B cell (primary cell): ENCODE measurements around the gene NAMPT. TPM values are rescaled to one million over a fixed set of nuclear protein-coding genes. Genes with fewer than 3 reads are reported as not detected.

Experiments used
- ATAC-seq: fragments of 200-7000 bp; cut with Tn5 transposase; one replicate; pipeline ENCODE4 v1.10.0; 2021; ENCODE audit warnings: low read depth, mild to moderate bottlenecking, moderate number of reproducible peaks, moderate library complexity
- CTCF ChIA-PET: fragments of 350-600 bp; sonication (Branson Sonifier 250); formaldehyde crosslinking; loops from one replicate; lab custom pipeline; 2021; ENCODE audit warnings: antibody characterized with exemption, inconsistent platforms; lab: Charles Lee
- POLR2A ChIA-PET: fragments of 350-600 bp; sonication (Branson Sonifier 250); formaldehyde crosslinking; loops from one replicate; lab custom pipeline; 2021; ENCODE audit warnings: antibody characterized with exemption; lab: Charles Lee
- DNase-seq: peaks from one replicate; pipeline ENCODE4 v3.0.0; 2013
- H2AFZ ChIP-seq: 2 replicates; pipeline ENCODE4 v1.6.1; 2012; ENCODE audit warnings: mild to moderate bottlenecking, low read depth, low read length; ENCODE audit not compliant: insufficient read depth, poor library complexity, severe bottlenecking
- H3K27ac ChIP-seq, 2 donors: 1 replicate in 1 of 2; 2 replicates in 1 of 2; pipeline ENCODE4 v1.5.1; 2012 to 2013; ENCODE audit warnings: low read length in 2 of 2, mild to moderate bottlenecking in 2 of 2, moderate library complexity in 1 of 2
- H3K27me3 ChIP-seq, 4 experiments: fragments of 200-600 bp in 1 of 4; sonication (generic) in 1 of 4; replicated peaks in 1 of 4; 1 replicate in 2 of 4; 2 replicates in 2 of 4; pipeline versions ENCODE4 v1.6.1 to v1.7.0; 2013 to 2016; ENCODE audit warnings: low read length in 3 of 4, mild to moderate bottlenecking in 2 of 4, mixed read lengths in 1 of 4, moderate library complexity in 1 of 4; ENCODE audit not compliant: insufficient read depth in 4 of 4, control insufficient read depth in 3 of 4; ENCODE audit errors: control extremely low read depth in 1 of 4
- H3K36me3 ChIP-seq, 2 experiments: replicated peaks in 1 of 2; 1 replicate in 1 of 2; 2 replicates in 1 of 2; pipeline versions ENCODE4 v1.6.1 to v1.7.1; 2013; ENCODE audit warnings: low read length in 1 of 2; ENCODE audit not compliant: insufficient read depth in 2 of 2, control insufficient read depth in 1 of 2; ENCODE audit errors: control extremely low read depth in 1 of 2, extremely low read depth in 1 of 2
- H3K4me1 ChIP-seq, 2 donors: fragments of 200-600 bp in 1 of 2; sonication (generic) in 1 of 2; 1 replicate in 1 of 2; 2 replicates in 1 of 2; pipeline versions ENCODE4 v1.5.1 to v1.6.1; 2013 to 2017; ENCODE audit warnings: low read length in 2 of 2; ENCODE audit not compliant: control insufficient read depth in 2 of 2, insufficient read depth in 2 of 2
- H3K4me2 ChIP-seq: replicated peaks from 2 replicates; pipeline ENCODE3; 2012; ENCODE audit warnings: mild to moderate bottlenecking, low read depth, low read length; ENCODE audit not compliant: poor library complexity, severe bottlenecking
- H3K4me3 ChIP-seq, 5 experiments: fragments of 200-600 bp in 1 of 5; sonication (generic) in 1 of 5; 1 replicate in 3 of 5; 2 replicates in 2 of 5; pipeline versions ENCODE4 v1.5.1 to v1.7.0; 2011 to 2016; ENCODE audit warnings: low read length in 4 of 5, mild to moderate bottlenecking in 4 of 5, low read depth in 2 of 5, control low read depth in 1 of 5, moderate library complexity in 1 of 5; ENCODE audit not compliant: insufficient read depth in 1 of 5; ENCODE audit errors: control extremely low read depth in 1 of 5, extremely low read depth in 1 of 5
- H3K79me2 ChIP-seq: fragments of 200-600 bp; sonication (generic); one replicate; pipeline ENCODE4 v1.6.0; 2016; ENCODE audit warnings: low read length; ENCODE audit not compliant: control insufficient read depth, insufficient read depth
- H3K9ac ChIP-seq: fragments of 200-600 bp; sonication (generic); 2 replicates; pipeline ENCODE4 v1.6.1; 2017; ENCODE audit warnings: mild to moderate bottlenecking, low read length, moderate library complexity
- H3K9me3 ChIP-seq, 3 donors: one replicate each; pipeline versions ENCODE4 v1.6.1 to v1.7.1; 2013; ENCODE audit warnings: low read length in 2 of 3; ENCODE audit not compliant: control insufficient read depth in 2 of 3, insufficient read depth in 1 of 3; ENCODE audit errors: control extremely low read depth in 1 of 3
- H4K20me1 ChIP-seq: 2 replicates; pipeline ENCODE4 v1.6.0; 2012; ENCODE audit warnings: mild to moderate bottlenecking, low read length; ENCODE audit not compliant: insufficient read depth, control insufficient read depth, poor library complexity, severe bottlenecking
- H3K27ac Mint-ChIP-seq: one replicate; pipeline ENCODE4 v1.8.0; 2021; ENCODE audit warnings: mixed read lengths
- H3K27me3 Mint-ChIP-seq: one replicate; pipeline ENCODE4 v1.8.0; 2021; ENCODE audit warnings: mixed read lengths
- H3K4me1 Mint-ChIP-seq: one replicate; pipeline ENCODE4 v1.8.0; 2021; ENCODE audit warnings: mixed read lengths
- H3K4me3 Mint-ChIP-seq: one replicate; pipeline ENCODE4 v1.8.0; 2021; ENCODE audit warnings: mixed read lengths
- H3K9me3 Mint-ChIP-seq: one replicate; pipeline ENCODE4 v1.8.0; 2022; ENCODE audit warnings: mixed read lengths; ENCODE audit not compliant: insufficient read depth
- CTCF ChIP-seq: fragments of 200-600 bp; IDR thresholded peaks from one replicate; pipeline ENCODE4 v1.8.0; 2022; ENCODE audit warnings: antibody characterized with exemption, mild to moderate bottlenecking
- EZH2 ChIP-seq: IDR thresholded peaks from 2 replicates; pipeline ENCODE4 v1.6.1; 2012; ENCODE audit warnings: borderline replicate concordance, low read depth, mild to moderate bottlenecking, moderate library complexity, low read length; ENCODE audit not compliant: insufficient read depth, poor library complexity, severe bottlenecking
- WGBS: methylation state at CpG from one replicate; pipeline ENCODE4 v1.1.5; 2013; ENCODE audit warnings: missing lambda C conversion rate; ENCODE audit not compliant: insufficient coverage; 5-methylcytosine and 5-hydroxymethylcytosine counted together
- intact Hi-C: fragments of 100-400 bp; cut with micrococcal nuclease; formaldehyde crosslinking; loops from one replicate; pipeline ENCODE4 v1.10.0; 2022
- polyA plus RNA-seq: library from polyadenylated mRNA; depleted of rRNA; stranded (reverse); fragments of >200 nt; gene quantifications from 2 replicates; pipeline ENCODE4 v1.2.3, GENCODE V29; 2012
- total RNA-seq, 2 donors: library from RNA; stranded (reverse); fragments of 120-200 nt in 1 of 2; gene quantifications; 1 replicate in 1 of 2; 2 replicates in 1 of 2; pipeline versions ENCODE4 v1.2.3 to v1.2.4, GENCODE V29; 2013 to 2022

NAMPT gene
- total and polyA plus RNA-seq, 2 donors (not counting 1 experiment from before 2014, with no cell fraction given): 11.6 to 48.8 TPM

- Histone ChIP-seq H3K9ac (no peak overlapping the region), H3K36me3 (peaks cover 31 to 58% of the 10 kb centered on the region in 2 experiments), H3K4me2 (no peak overlapping the region), H3K27me3 (no peaks in the 10 kb centered on the region), H3K4me1 (no peaks in the 10 kb centered on the region), H3K79me2 (no peaks in the 10 kb centered on the region), H3K27ac (no peak overlapping the region), H4K20me1 (no peaks in the 10 kb centered on the region), H2AFZ (no peak overlapping the region), H3K9me3 (no peaks in the 10 kb centered on the region), H3K4me3 (no peak overlapping the region)
- DNase-seq (no peak), ATAC-seq (no peak)
- Mint-ChIP-seq H3K27me3 (no peaks in the 10 kb centered on the region), H3K9me3 (no peaks in the 10 kb centered on the region), H3K4me1 (peaks cover 2% of the 10 kb centered on the region), H3K4me3 (no peak overlapping the region), H3K27ac (no peak overlapping the region)
- TF ChIP-seq CTCF (no peak), EZH2 (no peak)
- ChIA-PET POLR2A (no interaction called here), CTCF (no interaction called here)
- intact Hi-C loops: no loop called here
- no CpG with 5 or more reads among the region's 2 CpGs for WGBS
These were observed 22.4 kb downstream of the NAMPT start for GRCh38 chr7:106262221-106262881.

GRCh38 chr7:106260136-106260561 is 24.6 kb downstream of the NAMPT start:
- no peak for ATAC-seq
- no peak overlapping the region for H2AFZ ChIP-seq
- H3K4me3 ChIP-seq: no peak overlapping the region
- no peak overlapping the region for H3K4me2 ChIP-seq
- Mint-ChIP-seq H3K9me3 (no peaks in the 10 kb centered on the region), H3K4me1 (peaks cover 9% of the 10 kb centered on the region), H3K4me3 (no peak overlapping the region), H3K27me3 (no peaks in the 10 kb centered on the region), H3K27ac (no peak overlapping the region)
- no peak overlapping the region for H3K27ac ChIP-seq
- H3K9me3 ChIP-seq: no peaks in the 10 kb centered on the region
- POLR2A ChIA-PET: no interaction called here
- CTCF ChIA-PET: no interaction called here
- intact Hi-C loops: no loop called here
- TF ChIP-seq CTCF (no peak), EZH2 (no peak)
- no peaks in the 10 kb centered on the region for H4K20me1 ChIP-seq
- no peaks in the 10 kb centered on the region for H3K4me1 ChIP-seq
- WGBS: 56% methylated on average over 1 of the region's 2 CpGs
- no peak for DNase-seq
- no peaks in the 10 kb centered on the region for H3K79me2 ChIP-seq
- H3K36me3 ChIP-seq: peaks cover 27 to 42% of the 10 kb centered on the region in 2 experiments
- no peak overlapping the region for H3K9ac ChIP-seq
- no peaks in the 10 kb centered on the region for H3K27me3 ChIP-seq
